HFF-Myc (cell line): ENCODE results near the gene CDKN1A.

Source experiments
- DNase-seq: peaks from one replicate; pipeline ENCODE4 v3.0.0-alpha.2; 2011; ENCODE audit warnings: low read depth; ENCODE audit errors: extremely low read depth
- H3K4me3 ChIP-seq: replicated peaks from 2 replicates; pipeline ENCODE4 v1.5.1; 2011; ENCODE audit warnings: low read depth, mild to moderate bottlenecking, control low read depth, low read length
- TF ChIP-seq, protein P1 (sequence below): IDR thresholded peaks from 2 replicates; pipeline ENCODE4 v1.5.1; 2012; ENCODE audit warnings: mild to moderate bottlenecking, low read depth, low read length, control low read depth; ENCODE audit errors: missing control alignments

The CDKN1A gene

DNA sequence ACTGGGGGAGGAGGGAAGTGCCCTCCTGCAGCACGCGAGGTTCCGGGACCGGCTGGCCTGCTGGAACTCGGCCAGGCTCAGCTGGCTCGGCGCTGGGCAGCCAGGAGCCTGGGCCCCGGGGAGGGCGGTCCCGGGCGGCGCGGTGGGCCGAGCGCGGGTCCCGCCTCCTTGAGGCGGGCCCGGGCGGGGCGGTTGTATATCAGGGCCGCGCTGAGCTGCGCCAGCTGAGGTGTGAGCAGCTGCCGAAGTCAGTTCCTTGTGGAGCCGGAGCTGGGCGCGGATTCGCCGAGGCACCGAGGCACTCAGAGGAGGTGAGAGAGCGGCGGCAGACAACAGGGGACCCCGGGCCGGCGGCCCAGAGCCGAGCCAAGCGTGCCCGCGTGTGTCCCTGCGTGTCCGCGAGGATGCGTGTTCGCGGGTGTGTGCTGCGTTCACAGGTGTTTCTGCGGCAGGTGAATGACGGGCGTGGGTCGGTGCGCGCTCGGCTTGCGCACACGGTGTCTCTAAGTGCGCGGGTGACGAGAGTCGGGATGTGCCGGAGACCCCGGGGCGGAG lies at the start of gene CDKN1A:
Gene CDKN1A (plus strand): TSS at position 227 of the 555 bp plus-strand sequence. CDS start 5,388 bp downstream, outside the sequence.
- H3K4me3 ChIP-seq: peak within 1 kb of the TSS; percentile 61
- TF ChIP-seq, protein P1, sequence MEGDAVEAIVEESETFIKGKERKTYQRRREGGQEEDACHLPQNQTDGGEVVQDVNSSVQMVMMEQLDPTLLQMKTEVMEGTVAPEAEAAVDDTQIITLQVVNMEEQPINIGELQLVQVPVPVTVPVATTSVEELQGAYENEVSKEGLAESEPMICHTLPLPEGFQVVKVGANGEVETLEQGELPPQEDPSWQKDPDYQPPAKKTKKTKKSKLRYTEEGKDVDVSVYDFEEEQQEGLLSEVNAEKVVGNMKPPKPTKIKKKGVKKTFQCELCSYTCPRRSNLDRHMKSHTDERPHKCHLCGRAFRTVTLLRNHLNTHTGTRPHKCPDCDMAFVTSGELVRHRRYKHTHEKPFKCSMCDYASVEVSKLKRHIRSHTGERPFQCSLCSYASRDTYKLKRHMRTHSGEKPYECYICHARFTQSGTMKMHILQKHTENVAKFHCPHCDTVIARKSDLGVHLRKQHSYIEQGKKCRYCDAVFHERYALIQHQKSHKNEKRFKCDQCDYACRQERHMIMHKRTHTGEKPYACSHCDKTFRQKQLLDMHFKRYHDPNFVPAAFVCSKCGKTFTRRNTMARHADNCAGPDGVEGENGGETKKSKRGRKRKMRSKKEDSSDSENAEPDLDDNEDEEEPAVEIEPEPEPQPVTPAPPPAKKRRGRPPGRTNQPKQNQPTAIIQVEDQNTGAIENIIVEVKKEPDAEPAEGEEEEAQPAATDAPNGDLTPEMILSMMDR: no peak
- no peak for DNase-seq

DNA sequence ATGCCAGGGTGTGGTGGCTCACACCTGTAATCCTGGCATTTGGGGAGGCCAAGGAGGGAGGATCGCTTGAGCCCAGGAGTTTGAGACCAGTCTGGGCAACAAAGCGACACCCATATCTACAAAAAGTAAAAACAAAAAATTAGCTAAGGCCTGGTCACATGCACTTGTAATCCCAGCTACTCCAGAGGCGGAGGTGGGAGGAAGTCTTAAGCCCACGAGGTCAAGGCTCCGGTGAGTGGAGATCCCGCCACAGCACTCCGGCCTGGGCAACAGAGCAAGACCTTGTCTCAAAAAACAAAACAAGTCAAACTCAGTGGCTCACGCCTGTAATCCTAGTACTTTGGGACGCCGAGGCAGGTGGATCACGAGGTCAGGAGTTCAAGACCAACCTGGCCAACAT lies 48.7 kb upstream of the CDKN1A start:
- TF ChIP-seq, protein P1: no peak
- no peak for DNase-seq
- no peak overlapping the region for H3K4me3 ChIP-seq

DNA sequence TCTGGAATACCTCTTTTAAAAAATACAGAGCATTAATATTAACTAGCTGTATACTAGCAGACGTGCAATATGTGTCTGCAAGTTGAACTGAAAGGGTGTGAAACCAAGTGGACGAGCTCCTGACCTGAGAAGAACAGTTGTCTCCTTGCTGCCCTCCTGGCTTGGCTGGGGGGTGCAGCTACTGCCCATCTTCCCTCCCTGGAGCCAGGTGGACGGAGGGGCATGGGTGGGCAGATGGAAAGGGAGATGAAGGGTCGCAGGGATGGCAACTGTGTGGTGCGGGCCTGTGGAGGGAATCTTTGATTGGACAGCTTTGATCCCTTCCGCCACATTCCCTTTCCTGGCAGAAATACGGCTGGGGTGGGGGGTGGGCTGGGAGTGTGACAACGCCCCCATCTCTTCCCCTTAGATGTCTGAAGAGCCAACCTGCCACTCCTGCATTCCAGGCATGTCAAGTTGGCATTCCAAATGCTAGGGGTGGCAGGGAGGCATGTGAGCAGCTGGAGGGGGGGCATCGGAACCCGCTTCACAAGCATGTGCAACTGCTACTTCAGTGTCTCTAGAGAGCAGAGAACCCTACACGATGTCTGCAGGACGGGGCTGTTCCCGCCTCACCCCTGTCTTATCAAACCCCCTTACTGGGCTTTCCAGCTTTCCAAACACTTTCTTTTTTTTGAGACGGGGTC lies 47.0 kb upstream of the CDKN1A start:
- H3K4me3 ChIP-seq: no peak overlapping the region
- DNase-seq: no peak
- TF ChIP-seq, protein P1: no peak

DNA sequence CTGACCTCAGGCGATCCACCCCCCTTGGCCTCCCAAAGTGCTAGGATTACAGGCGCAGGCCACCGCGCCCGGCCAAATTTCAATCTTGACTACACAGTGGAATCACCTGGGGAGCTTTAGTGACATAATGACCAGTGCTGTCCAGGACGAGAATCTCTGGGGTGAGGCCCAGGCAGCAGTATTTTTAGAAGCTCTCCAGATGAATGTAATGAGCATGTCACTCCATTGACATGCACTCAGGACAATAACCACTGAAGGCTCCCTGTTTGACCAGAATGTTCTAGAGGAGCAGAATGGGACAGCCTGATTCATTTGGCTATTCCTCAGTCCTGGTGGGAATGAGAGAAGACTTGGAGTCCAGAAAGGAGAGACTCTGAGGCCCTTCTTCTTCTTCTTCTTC lies 45.1 kb upstream of the CDKN1A start:
- no peak overlapping the region for H3K4me3 ChIP-seq
- no peak for DNase-seq
- TF ChIP-seq, protein P1: no peak

DNA sequence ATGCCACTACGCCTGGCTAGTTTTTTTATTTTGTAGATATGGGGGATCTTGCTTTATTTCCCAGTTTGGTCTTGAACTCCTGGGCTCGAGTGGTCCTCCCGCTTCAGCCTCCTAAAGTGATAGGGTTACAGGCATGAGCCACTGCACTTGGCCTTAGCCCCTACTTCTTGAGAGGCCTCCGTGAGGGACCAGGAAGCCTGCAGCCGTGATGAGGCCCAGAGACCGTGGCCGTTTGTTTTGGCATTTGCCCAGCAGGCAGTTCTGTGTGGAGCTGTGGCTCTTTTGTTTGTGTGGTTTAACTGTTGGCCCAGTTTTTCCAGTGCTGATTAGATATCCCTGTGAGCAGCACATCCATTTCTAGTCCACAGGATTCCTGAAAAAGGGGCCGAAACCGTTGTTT lies 44.6 kb upstream of the CDKN1A start:
- no peak for DNase-seq
- H3K4me3 ChIP-seq: no peak overlapping the region
- TF ChIP-seq, protein P1: no peak

DNA sequence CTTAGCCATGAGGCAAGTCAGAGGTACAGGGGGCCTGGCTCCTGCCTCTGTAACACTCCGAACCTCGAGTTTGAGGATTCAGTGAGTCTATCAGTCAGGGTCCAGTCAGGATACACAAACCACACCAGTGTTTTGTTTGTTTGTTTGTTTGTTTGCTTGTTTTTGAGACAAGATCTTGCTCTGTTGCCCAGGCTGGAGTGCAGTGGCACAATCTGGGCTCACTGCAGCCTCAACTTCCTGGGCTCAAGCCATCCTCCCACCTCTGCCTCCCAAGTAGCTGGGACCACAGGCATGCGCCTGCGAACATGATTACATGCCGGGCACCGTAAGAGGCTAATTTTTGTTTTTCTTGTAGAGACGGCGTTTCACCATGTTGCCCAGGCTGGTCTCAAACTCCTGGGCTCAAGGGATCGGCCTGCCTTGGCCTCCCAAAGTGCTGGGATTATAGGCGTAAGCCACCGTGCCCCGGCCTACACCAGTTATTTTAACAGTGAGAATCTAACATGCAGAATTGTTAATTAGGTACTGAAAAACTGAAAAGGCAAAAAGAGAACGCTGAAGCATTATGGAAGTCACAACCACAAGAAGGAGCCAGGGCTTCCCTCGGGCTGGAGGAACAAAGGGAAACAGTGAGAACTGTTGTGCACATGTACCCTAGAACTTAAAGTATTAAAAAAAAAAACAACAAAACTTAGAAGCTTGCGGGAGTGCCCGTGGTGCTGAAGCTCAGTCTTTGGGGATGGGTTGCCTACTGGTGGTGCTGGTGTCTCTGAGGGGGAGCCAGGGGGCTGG lies 44.0 kb upstream of the CDKN1A start:
- DNase-seq: no peak
- TF ChIP-seq, protein P1: no peak
- no peak overlapping the region for H3K4me3 ChIP-seq
